Hepatocyte (in vitro differentiated cells): ENCODE measurements around the gene BMP4. TPM values are rescaled to one million over a fixed set of nuclear protein-coding genes. Genes with fewer than 3 reads are reported as not detected.

Experiments
- DNase-seq: peaks from one replicate; pipeline ENCODE4 v3.0.0-alpha.2; 2016; ENCODE audit warnings: low spot score
- H2AFZ ChIP-seq: fragments of 200-600 bp; sonication (generic); 2 replicates; pipeline ENCODE4 v1.6.0; 2016; ENCODE audit warnings: antibody characterized with exemption, mild to moderate bottlenecking
- H3K27ac ChIP-seq: fragments of 200-600 bp; sonication (generic); 2 replicates; pipeline ENCODE4 v1.5.1; 2016; ENCODE audit warnings: mild to moderate bottlenecking
- H3K27me3 ChIP-seq: fragments of 200-600 bp; sonication (generic); 2 replicates; pipeline ENCODE4 v1.6.1; 2016
- H3K36me3 ChIP-seq: fragments of 200-600 bp; sonication (generic); replicated peaks from 2 replicates; pipeline ENCODE4 v1.5.1; 2016; ENCODE audit warnings: low read depth; ENCODE audit not compliant: insufficient read depth
- H3K4me1 ChIP-seq: fragments of 200-600 bp; sonication (generic); 2 replicates; pipeline ENCODE4 v1.5.1; 2016; ENCODE audit warnings: mild to moderate bottlenecking, moderate library complexity; ENCODE audit not compliant: insufficient read depth
- H3K4me2 ChIP-seq: fragments of 200-600 bp; sonication (generic); 2 replicates; pipeline ENCODE4 v1.6.0; 2016
- H3K4me3 ChIP-seq: fragments of 200-600 bp; sonication (generic); 2 replicates; pipeline ENCODE4 v1.5.1; 2016; ENCODE audit warnings: mild to moderate bottlenecking
- H3K79me2 ChIP-seq: fragments of 200-600 bp; sonication (generic); 2 replicates; pipeline ENCODE4 v1.6.0; 2017; ENCODE audit warnings: mild to moderate bottlenecking
- H3K9me2 ChIP-seq: fragments of 200-600 bp; sonication (generic); replicated peaks from 2 replicates; pipeline ENCODE4 v1.6.0; 2017; ENCODE audit warnings: mild to moderate bottlenecking; ENCODE audit not compliant: insufficient read depth
- H3K9me3 ChIP-seq: fragments of 200-600 bp; sonication (generic); 2 replicates; pipeline ENCODE4 v1.5.1; 2016; ENCODE audit warnings: low read depth, mild to moderate bottlenecking
- H4K20me1 ChIP-seq: fragments of 200-600 bp; sonication (generic); 2 replicates; pipeline ENCODE4 v1.6.0; 2016; ENCODE audit warnings: mild to moderate bottlenecking; ENCODE audit not compliant: insufficient read depth, poor library complexity, severe bottlenecking
- EZH2 ChIP-seq: fragments of 200-600 bp; sonication (generic); IDR thresholded peaks from 2 replicates; pipeline ENCODE4 v1.6.1; 2016; ENCODE audit warnings: antibody characterized with exemption, mild to moderate bottlenecking, borderline replicate concordance
- EZH2phosphoT487 ChIP-seq: fragments of 200-600 bp; sonication (generic); IDR thresholded peaks from one replicate; pipeline ENCODE4 v1.6.1; 2018; ENCODE audit warnings: antibody characterized with exemption, mild to moderate bottlenecking, low read depth, moderate library complexity; ENCODE audit not compliant: unreplicated experiment, severe bottlenecking
- WGBS: methylation state at CpG from one replicate; pipeline ENCODE4 v1.1.6; 2016; ENCODE audit warnings: low lambda C conversion rate; ENCODE audit errors: missing lambda C conversion rate; 5-methylcytosine and 5-hydroxymethylcytosine counted together
- polyA plus RNA-seq: library from polyadenylated mRNA; unstranded; fragments of >200 nt; fragmentation: Nextera tagmentation; extraction: Ambion mirVana; gene quantifications from 2 replicates; pipeline ENCODE4 v1.2.1, GENCODE V29; 2016
- total RNA-seq: library from RNA; depleted of rRNA; stranded (reverse); fragments of >200 nt; gene quantifications from 2 replicates; pipeline ENCODE4 v1.2.3, GENCODE V29; 2014
- TF ChIP-seq, protein P1 (sequence below): fragments of 200-600 bp; sonication (generic); IDR thresholded peaks from 2 replicates; pipeline ENCODE4 v1.5.1; 2016; ENCODE audit warnings: antibody characterized with exemption, mild to moderate bottlenecking; ENCODE audit not compliant: poor library complexity

Gene BMP4
- total and polyA plus RNA-seq, 2 experiments from 2014 or later, result 50.6 to 56.0 TPM

DNA sequence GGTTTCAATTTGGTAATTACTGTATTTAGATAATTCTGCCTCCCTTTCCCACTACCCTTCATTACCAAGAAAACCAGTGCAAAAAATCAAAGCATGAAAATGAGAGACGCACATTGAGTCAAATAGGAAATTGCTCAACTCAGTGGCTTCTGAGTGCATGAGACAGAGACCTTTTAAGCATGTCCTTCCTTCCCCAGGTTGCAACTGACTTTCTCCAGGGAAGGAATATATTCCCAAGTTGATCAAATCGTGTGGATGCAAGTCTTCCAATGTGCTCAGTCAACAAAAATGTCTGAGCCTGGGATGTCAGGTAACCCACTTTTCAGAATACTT, 12.9 kb downstream of the BMP4 start:
- no peak for TF ChIP-seq EZH2phosphoT487
- TF ChIP-seq, protein P1, sequence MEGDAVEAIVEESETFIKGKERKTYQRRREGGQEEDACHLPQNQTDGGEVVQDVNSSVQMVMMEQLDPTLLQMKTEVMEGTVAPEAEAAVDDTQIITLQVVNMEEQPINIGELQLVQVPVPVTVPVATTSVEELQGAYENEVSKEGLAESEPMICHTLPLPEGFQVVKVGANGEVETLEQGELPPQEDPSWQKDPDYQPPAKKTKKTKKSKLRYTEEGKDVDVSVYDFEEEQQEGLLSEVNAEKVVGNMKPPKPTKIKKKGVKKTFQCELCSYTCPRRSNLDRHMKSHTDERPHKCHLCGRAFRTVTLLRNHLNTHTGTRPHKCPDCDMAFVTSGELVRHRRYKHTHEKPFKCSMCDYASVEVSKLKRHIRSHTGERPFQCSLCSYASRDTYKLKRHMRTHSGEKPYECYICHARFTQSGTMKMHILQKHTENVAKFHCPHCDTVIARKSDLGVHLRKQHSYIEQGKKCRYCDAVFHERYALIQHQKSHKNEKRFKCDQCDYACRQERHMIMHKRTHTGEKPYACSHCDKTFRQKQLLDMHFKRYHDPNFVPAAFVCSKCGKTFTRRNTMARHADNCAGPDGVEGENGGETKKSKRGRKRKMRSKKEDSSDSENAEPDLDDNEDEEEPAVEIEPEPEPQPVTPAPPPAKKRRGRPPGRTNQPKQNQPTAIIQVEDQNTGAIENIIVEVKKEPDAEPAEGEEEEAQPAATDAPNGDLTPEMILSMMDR, result no peak
- TF ChIP-seq EZH2, result no peak
- peak overlapping the region; percentile 75 for H3K27ac ChIP-seq
- no peak overlapping the region for H3K4me3 ChIP-seq
- H3K27me3 ChIP-seq, result no peaks in the 10 kb centered on the region
- no peak for DNase-seq
- H3K36me3 ChIP-seq, result no peaks in the 10 kb centered on the region
- H3K4me2 ChIP-seq, result peak overlapping the region; percentile 60
- H3K9me2 ChIP-seq, result no peaks in the 10 kb centered on the region
- peaks cover 13% of the 10 kb centered on the region for H3K4me1 ChIP-seq
- no peaks in the 10 kb centered on the region for H4K20me1 ChIP-seq
- H3K9me3 ChIP-seq, result no peaks in the 10 kb centered on the region
- H2AFZ ChIP-seq, result no peak overlapping the region
- 61% methylated on average over 2 of the region's 2 CpGs for WGBS
- no peaks in the 10 kb centered on the region for H3K79me2 ChIP-seq

DNA sequence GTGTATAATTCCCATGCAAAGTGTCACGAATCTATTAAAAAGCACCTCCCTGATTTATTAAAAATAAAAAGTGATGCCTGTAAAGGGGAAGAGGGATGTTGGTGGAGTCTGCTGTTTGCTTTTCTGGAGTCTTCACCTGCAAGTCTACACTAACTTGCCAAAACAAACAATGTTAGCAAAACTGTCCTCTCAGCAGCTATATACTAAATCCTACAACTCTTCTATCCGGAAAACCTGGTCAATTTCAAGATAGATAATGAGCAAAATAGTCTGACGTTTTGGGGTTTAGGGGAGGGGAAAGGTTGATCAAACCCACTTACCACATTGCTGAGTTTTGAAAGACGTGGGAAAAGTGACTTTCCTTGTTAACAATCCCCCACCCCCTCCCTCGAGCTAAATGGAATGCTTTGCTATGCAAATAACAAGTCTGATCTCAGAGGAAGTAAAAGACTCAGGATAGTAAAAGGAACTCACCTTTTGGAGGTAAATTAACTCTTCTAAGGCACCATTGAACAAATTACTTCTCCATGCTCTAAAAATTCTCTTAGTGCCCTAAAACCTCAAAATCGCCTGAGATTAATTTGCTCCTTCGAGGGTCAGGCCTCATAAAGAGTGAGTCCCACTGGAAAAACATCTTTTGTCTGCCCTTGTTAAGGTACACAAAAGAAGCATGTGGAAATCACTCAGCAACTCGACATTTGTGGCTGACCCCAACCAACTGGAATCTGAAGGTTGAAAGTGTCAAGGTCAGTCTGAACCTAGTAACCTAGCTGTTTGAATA, 13.5 kb downstream of the BMP4 start:
- Histone ChIP-seq H3K4me1 (peaks cover 13% of the 10 kb centered on the region), H4K20me1 (no peaks in the 10 kb centered on the region), H3K27ac (peak overlapping the region; percentile 75), H3K4me3 (no peak overlapping the region), H3K4me2 (peak overlapping the region; percentile 60), H2AFZ (peak overlapping the region; percentile 22), H3K9me2 (no peaks in the 10 kb centered on the region), H3K9me3 (no peaks in the 10 kb centered on the region), H3K79me2 (no peaks in the 10 kb centered on the region), H3K36me3 (no peaks in the 10 kb centered on the region), H3K27me3 (no peaks in the 10 kb centered on the region)
- peak; percentile 26 for DNase-seq
- WGBS, result 17% methylated on average over 8 of the region's 8 CpGs
- TF ChIP-seq EZH2, result no peak
- no peak for TF ChIP-seq EZH2phosphoT487
- TF ChIP-seq, protein P1, result no peak

DNA sequence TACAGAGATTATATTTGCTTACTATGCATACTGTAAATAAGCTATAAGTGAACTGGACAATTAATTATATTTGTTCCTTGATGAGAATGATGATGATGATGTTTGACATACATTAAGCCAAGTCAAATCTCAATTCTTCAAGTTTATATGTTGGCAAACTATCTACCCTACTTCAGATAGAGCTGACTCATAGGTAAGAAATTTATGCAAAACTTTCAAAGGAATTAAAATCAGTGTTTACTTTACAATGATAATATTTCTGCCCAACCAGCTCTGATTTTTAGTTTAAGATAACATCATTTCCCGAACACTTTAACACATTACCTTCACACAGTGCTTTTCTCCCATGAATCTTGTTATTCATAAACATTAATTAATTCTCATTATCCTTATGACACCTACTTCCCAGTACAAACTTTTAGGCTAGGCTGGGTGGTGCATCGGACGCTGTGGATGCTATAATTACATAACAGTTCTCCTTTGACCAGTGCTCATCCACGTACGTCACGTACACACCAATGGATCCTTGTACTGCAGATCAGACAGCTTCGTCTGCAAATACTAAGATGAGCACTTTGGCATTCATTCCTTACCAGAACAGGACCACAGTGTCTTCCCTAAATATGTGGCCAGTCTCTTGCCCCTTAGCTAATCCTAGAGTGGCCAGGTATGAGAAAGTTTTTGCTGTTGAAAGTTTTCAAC, 18.3 kb downstream of the BMP4 start:
- Histone ChIP-seq H3K9me2 (no peaks in the 10 kb centered on the region), H3K4me2 (no peak overlapping the region), H3K27me3 (no peaks in the 10 kb centered on the region), H2AFZ (no peak overlapping the region), H3K79me2 (no peaks in the 10 kb centered on the region), H3K4me3 (no peak overlapping the region), H3K9me3 (no peaks in the 10 kb centered on the region), H3K4me1 (peaks cover 4% of the 10 kb centered on the region), H4K20me1 (no peaks in the 10 kb centered on the region), H3K27ac (no peak overlapping the region), H3K36me3 (no peaks in the 10 kb centered on the region)
- DNase-seq, result no peak
- TF ChIP-seq, protein P1, result no peak
- TF ChIP-seq EZH2phosphoT487, result no peak
- no peak for TF ChIP-seq EZH2
- WGBS, result 85% methylated on average over 7 of the region's 7 CpGs
